NT2/D1 (cell line): ENCODE results near the gene SLC35G1.

ENCODE experiments used
- DNase-seq: peaks from one replicate; pipeline ENCODE4 v3.0.0-alpha.2; 2011; ENCODE audit warnings: low read depth, low spot score
- H3K27me3 ChIP-seq: 2 replicates; pipeline ENCODE4 v1.6.0; 2011; ENCODE audit warnings: mild to moderate bottlenecking; ENCODE audit not compliant: insufficient read length, insufficient read depth
- H3K36me3 ChIP-seq: 2 replicates; pipeline ENCODE4 v1.6.1; 2011; ENCODE audit warnings: mild to moderate bottlenecking, low read length, mixed read lengths; ENCODE audit not compliant: insufficient read depth, insufficient read length
- H3K4me1 ChIP-seq: 2 replicates; pipeline ENCODE4 v1.5.1; 2011; ENCODE audit not compliant: insufficient read depth, insufficient read length
- H3K4me3 ChIP-seq: 2 replicates; pipeline ENCODE4 v1.5.1; 2011; ENCODE audit warnings: low read depth; ENCODE audit not compliant: insufficient read length
- H3K9ac ChIP-seq: 2 replicates; pipeline ENCODE4 v1.6.0; 2011; ENCODE audit warnings: low read depth; ENCODE audit not compliant: insufficient read length
- H3K9me3 ChIP-seq: 2 replicates; pipeline ENCODE4 v1.5.1; 2011; ENCODE audit warnings: mild to moderate bottlenecking, low read length; ENCODE audit not compliant: insufficient read depth
- SUZ12 ChIP-seq: IDR thresholded peaks from 2 replicates; pipeline ENCODE4 v1.6.1; 2011; ENCODE audit not compliant: insufficient read length, insufficient read depth; ENCODE audit errors: extremely low read depth
- YY1 ChIP-seq: IDR thresholded peaks from 2 replicates; pipeline ENCODE4 v1.6.1; 2011; ENCODE audit not compliant: insufficient read length, insufficient read depth
- ZNF274 ChIP-seq: IDR thresholded peaks from 2 replicates; pipeline ENCODE4 v1.6.1; 2011; ENCODE audit warnings: mild to moderate bottlenecking, low read depth, low read length

SLC35G1 gene

DNA sequence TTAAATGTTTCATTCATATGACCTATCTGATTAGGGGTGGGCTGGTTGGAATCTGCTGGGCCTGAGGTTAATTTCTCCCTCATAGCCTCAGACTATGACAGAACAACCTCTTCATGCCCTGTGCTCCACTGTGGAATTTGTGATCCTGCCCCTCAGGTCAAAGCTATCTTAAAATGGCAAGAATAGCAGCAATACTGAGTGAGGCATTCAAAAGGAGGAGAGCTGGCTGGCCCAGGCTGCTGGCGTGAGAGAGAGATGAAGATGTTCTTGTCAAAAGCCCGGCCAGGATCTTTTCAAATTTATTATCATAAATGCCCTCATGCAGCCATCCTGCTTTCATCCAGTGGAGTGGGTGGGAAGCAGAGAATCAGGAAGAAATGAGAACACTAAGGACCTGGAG, 58.1 kb downstream of the SLC35G1 start:
- no peak for DNase-seq
- Histone ChIP-seq H3K9ac (no peak overlapping the region), H3K4me3 (no peak overlapping the region), H3K27me3 (no peaks in the 10 kb centered on the region), H3K9me3 (no peaks in the 10 kb centered on the region), H3K36me3 (no peaks in the 10 kb centered on the region), H3K4me1 (no peaks in the 10 kb centered on the region)
- TF ChIP-seq ZNF274, result no peak
- no peak for TF ChIP-seq SUZ12
- TF ChIP-seq YY1, result no peak
